ENCODE measurements around the gene PDE4A. TPM values are rescaled to one million over a fixed set of nuclear protein-coding genes. Genes with fewer than 3 reads are reported as not detected.
"Not testable (repeated sequence)": the region's sequence is repeated elsewhere in the genome, so short reads cannot be mapped to it uniquely, and the experiment has no call there.

The PDE4A gene
- polyA plus RNA-seq, 4 donors = 2.0 to 3.8 (median 2.6) TPM

DNA sequence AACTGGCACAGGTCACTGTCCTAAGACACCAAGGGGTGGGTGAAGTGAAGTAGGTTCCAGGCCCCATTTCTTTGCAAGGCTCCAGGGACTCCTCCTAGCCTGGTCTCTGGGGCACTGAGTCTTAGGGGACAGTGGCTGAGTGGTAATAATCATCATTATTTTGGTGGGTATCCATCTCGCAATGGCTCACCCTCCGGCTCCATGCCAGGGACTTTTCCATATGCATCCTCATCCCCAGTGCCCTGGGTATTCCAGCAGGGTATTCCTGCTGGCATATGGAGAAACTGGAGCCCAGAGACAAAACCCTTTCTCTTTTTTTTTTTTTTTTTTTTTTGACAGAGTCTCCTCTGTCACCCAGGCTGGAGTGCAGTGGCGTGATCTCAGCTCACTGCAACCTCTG, 2.5 kb downstream of the PDE4A start:
- DNase-seq (ENCODE audit: low read depth in 4 of 4, low spot score in 2 of 4) = no peak

DNA sequence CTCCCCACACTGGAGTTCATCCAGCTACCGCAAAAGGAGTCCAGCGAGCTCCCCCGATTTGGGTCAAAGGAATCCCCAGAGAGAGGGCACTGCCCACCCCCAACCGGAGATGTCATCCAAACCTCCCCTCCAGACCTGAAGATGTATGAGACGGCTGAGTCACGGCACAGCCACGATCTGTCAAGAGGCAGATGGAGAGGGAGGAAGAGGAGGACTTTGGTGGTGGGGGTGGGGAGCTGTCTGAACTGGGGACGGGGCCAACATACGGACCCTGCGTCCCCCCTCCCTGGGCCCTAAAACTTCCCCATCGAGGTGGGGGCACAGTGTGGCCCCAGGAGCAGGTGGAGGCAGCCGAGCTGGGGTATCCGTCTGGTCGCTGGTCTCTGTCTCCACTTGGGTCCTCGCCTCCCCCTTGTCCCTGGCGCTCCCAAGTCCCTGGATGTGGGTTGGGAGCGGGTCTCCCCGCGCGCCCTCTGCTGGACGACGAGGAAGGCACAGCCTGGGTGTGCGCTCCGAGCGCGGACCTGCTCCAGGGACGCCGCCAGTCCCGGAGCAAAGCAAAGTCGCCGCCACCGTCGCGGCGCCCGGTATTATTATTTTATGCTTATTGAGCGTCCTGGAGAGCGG, 3.8 kb downstream of the PDE4A start:
- DNase-seq (ENCODE audit: low read depth in 4 of 4, low spot score in 2 of 4) = peak in 1 of 4 donors; percentile 41

DNA sequence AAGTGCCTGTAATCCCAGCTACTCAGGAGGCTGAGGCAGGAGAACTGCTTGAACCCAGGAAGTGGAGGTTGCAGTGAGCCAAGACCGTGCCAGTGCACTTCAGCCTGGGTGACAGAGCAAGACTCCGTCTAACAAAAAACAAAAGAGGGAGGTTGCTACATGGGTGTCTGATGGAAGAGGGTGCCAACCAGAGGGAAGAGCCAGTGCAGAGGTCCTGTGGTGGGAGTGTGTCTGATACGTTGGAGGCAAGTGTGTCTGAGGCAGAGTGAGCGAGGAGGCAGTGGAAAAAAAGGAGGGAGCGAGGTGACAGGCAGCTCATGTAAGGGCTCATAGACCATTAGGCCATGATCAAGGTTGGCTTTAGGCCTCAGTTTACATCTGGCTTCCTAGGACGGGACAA, 6.8 kb downstream of the PDE4A start:
- no peak for DNase-seq (ENCODE audit: low read depth in 4 of 4, low spot score in 2 of 4)

DNA sequence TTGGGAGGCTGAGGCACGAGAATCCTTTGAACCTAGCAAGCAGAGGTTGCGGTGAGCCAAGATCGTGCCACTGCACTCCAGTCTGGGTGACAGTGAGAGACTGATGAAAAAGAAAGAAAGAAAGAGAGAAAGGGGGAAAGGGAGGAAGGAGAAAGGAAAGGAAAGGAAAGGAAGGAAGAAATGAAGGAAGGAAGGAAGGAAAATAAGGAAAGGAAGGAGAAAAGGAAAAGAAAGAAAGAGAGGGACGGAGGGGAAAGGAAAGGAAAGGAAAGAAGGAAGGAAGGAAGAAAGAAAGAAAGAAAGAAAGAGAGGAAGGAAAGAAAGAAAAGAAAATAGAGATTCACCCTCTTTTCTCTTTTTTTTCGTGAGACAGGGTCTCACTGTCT, 8.7 kb downstream of the PDE4A start:
- no peak for DNase-seq (ENCODE audit: low read depth in 4 of 4, low spot score in 2 of 4)

DNA sequence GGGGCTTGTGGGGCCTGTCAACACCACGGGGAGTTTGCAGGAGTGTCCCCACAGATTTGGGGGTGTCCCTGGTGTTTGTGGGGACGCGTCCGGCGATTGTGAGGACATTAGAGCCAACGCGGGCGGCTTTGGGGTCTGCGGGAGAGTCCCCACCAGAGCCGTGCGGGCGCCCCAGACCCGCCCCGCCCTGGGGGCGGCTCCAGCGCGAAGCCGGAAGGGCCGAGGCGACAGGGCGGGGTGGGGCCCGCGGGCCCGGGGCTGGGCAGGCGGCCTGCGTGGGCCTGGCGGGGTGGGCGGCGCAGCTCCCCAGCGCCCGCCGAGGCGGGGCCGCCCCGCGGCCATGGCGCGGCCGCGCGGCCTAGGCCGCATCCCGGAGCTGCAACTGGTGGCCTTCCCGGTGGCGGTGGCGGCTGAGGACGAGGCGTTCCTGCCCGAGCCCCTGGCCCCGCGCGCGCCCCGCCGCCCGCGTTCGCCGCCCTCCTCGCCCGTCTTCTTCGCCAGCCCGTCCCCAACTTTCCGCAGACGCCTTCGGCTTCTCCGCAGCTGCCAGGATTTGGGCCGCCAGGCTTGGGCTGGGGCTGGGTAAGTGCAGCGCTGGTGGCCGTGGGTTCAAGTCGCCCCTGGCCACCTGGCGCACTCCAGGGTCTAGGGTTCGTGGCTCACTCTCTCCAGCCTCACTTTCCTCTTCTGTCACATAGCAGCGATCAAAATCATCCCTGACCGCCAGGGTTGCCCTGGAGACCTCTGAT, 10.3 kb downstream of the PDE4A start:
- no peak for DNase-seq (ENCODE audit: low read depth in 4 of 4, low spot score in 2 of 4)

DNA sequence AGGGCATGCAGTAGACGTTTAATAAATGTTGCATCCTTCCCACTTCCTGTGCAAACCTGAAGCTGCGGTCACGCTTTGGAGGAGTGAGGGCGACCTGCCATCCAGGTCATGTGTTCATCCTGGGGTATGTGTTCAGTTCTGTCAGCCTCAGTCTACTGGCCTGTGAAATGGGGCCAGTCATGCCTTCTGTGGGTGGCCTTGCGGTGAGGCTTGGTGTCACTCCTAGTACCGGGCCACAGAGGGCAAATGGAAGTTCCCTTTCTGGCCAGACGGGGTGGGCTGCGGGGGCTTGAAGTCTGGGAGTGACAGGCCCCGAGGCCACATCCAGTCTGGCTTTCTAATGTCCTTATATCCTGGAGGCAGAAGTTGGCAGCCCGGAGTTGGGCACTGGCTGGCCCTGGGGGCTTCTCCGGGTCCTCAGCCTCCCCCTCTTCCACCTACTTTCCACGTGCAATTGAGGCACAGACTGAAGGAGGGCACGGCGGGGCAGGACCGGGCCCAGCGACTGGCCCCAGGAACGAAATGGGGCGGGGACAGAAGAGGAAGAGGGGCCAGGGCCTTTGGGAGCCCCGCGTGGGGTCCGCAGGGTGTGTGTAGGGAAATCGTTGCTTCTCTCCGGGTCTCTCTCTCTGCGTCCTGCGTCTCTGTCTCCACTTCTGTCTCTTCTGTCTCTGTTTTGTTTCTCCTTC, 11.1 kb downstream of the PDE4A start:
- no peak for DNase-seq (ENCODE audit: low read depth in 4 of 4, low spot score in 2 of 4)

DNA sequence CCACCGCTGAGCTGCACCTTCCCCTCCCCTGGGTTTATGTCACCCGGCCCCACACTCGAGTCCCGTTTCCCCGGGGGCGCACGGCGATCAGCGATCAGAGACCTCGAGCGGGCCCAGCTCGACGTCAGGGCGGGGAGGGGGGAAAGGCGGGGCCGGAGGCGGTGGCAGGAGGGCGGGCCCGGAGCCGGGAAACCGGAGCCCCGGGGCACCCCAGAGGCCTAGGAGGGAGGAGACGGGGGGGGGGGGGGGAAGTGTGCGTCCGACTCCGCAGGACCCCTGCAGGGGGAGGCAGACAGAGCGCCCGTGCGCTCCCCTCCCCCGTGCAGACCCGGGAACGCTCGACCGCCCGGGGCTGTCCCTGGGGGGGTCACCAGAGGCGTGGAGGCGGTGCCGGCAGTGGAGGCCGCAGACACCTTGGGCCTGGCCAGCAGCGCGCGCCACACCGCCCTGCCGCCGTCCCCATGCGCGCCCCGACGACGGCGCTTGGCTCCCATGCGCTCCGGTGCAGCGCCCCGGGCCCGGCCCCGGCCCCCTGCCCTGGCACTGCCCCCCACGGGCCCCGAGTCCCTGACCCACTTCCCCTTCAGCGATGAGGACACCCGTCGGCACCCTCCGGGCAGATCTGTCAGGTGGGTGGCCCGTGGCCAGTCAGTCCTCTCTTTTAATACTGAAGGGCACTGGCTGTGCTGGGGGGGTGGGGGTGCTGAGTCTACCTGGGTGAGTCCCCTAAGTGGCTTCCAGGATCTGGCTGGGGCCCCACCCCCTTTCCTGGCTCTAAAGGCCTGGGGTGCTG, 11.8 kb downstream of the PDE4A start:
- no peak for DNase-seq (ENCODE audit: low read depth in 4 of 4, low spot score in 2 of 4)

DNA sequence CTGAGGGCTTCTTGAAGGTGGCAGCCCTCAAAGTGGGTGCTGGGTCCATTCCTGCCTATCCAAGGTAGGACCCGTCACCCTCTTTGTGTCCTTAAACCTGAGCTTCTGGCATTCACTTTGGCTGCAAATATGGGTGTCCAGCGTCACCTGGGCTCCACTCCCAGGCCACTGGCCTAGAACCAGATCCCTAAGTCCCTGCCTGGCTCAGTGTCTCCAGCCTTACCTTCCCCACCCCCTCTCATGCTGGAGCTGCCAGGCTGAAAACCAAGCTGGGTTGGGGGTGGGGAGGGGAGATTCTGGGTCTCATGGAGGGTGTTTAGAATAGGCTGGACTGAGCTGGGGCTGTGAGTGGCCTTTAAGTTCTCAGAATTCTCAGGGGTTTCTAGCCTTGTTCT, 12.4 kb downstream of the PDE4A start:
- DNase-seq (ENCODE audit: low read depth in 4 of 4, low spot score in 2 of 4) = no peak

DNA sequence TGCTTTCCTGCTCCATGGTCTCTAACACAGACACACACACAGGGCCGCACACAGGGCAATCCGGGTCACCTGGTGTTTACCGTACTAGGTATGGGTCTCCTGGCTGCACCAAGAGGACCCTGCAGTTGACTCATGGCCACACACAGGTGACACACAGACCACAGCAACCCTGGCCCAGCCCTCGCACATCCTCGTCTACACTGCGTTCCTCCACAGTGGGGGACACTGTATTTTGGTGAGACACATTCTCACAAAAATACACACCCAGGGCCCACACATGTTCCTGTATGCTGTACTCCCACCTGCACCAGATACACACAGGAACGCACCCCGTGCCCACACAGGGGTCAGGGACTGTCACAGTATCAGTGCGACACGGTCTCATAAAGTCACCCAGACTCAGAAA, 12.8 kb downstream of the PDE4A start:
- no peak for DNase-seq (ENCODE audit: low read depth in 4 of 4, low spot score in 2 of 4)

DNA sequence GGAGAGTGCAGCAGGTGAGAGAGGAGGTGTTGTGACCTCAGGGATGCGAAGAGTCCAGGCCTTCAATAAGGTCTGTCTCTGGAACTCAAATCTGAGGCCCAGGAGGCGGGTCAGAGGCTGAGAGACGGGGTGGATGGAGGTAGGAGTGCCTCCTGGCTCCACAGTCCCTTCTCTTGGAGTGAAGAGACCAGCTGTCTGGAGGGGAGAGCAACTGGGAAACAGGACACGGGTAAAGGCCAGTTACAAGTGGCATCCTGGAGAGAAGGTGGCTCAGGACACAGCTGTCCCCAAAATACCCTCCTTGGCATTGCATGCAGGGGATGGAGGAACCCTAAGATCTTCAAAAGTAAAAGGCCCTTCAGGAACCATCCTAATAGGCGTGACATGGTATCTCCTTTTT, 19.2 kb downstream of the PDE4A start:
- no peak for DNase-seq (ENCODE audit: low read depth in 4 of 4, low spot score in 2 of 4)

DNA sequence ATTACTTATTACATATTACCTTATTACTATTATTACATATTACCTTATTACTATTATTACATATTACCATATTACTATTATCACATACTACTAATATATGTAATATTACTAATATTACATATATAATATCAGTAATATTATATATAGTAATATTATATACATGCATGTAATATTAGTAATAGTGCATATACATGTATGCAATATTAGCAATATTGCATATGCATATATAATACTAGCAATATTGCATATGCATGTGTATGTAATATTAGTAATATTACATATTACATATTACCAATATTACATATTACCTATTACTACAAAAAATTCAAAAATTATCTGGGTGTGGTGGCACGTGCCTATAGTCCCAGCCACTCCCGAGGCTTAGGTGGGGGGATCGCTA, 22.4 kb downstream of the PDE4A start:
- DNase-seq (ENCODE audit: low read depth in 4 of 4, low spot score in 2 of 4) = no peak

DNA sequence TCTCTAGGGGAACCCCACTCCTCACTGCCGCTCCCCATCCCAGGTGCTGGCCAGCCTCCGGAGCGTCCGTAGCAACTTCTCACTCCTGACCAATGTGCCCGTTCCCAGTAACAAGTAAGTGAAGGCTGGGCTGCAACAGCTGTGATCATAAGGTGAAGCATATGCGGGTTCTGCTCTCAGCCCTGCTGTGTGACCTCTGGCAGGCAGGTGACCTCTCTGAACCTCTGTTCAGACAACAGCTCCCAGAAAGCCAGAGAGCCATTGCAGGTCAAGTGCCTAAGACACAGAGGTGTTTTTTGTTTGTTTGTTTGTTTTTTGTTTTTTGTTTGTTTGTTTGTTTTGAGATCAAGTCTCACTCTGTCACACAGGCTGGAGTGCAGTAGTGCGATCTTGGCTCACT, 28.7 kb downstream of the PDE4A start:
- no peak for DNase-seq (ENCODE audit: low read depth in 4 of 4, low spot score in 2 of 4)

DNA sequence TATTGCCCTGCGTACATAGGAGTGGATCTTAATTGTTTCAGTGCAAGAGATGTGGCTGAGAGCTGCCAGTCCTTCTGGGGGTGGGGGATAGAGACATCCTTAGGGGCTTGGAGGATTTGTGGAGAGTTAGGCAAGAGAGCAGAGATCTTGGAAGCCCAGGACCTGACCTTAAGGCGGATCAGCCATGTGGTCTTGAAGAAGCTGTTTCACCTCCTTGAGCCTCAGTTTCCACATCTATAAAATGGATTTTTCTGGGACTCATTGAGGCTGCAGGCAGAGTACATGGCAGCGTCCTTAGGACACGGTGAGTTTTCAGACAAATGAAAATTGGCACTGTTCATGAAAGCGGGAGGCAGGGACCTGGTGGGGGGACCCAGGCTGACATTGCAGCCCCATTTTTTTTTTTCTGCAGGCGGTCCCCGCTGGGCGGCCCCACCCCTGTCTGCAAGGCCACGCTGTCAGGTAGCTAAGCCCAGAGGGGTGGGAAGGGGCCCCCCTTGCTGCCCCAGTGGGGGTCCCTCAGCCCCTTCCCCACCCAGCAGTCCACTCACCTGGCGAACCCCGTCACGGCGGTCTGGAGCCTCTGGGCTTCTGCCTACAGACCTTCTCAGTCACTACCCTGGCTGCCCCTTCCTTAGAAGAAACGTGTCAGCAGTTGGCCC, 30.0 kb downstream of the PDE4A start:
- no peak for DNase-seq (ENCODE audit: low read depth in 4 of 4, low spot score in 2 of 4)

DNA sequence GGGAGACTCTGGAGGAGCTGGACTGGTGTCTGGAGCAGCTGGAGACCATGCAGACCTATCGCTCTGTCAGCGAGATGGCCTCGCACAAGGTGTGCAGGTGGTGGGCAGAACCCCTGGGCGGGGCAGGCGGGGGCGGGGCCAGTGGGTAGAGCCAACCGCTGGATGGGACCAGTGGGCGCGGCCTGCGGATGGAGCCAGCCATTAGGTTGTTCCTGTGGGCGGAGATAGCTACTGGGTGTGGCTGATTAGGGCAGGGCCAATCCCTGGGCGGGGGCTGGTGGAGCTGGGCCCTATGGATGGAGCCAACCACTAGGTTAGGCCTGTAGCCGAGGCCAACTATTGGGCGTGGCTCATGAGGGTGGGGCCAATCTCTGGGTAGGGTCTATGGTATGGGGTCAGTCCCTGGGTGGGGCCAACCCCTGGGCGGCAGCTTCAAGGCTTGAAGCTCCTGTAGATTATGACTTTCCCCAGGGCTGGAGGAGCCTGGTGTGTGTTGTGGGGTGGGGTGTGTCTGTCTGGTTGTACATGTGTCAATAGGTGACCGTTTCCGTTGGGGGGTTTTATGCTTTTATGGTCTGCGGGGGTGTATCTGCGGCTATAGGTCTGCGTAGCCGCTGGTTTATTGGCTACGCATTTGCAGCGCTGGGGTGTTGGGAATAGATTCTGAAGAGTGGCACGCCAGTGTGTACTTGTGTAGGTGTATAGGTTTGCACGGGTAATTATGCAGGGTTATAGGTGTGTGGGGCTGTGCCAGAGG, 30.7 kb downstream of the PDE4A start:
- DNase-seq (ENCODE audit: low read depth in 4 of 4, low spot score in 2 of 4) = no peak

DNA sequence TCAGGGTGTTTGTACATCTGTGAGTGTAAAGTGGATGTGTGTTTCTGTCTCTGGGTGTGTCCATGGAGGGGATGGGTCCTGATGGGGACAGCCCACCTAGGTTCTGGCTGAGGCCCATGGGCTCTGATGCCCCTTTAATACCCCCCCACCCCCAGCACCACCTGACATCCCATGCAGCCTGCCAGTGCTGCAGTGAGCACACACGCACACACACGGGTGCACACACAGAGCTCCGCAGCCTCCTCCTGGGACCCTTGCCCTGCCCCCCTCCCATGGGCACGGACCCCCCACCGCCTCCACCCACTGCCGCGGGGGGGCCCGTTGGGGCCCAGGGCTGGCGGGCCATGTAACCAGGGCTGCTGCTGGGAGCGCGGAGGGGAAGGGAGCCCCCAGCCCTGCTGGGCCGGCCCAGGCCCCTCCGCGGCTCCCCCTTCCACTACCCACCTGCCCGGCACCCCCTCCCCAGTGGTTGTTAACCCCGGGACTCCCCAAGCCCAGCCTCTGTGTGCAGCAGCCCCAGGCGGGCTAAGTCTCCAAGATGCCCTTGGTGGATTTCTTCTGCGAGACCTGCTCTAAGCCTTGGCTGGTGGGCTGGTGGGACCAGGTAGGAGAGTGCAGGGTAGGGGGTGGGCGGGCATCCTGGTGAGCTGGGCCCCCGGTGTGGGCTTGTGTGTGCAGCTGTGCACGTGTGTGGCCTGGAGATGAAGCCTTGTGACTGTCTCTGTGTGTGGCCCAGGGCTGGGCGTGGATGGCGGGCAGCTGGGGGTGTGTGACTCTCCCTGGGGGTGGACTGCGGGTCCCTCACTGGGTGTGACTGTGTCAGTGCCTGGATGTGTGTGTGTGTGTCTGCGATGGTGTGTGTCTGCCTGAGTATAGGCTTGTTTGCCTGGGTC, 32.6 kb downstream of the PDE4A start:
- no peak for DNase-seq (ENCODE audit: low read depth in 4 of 4, low spot score in 2 of 4)

DNA sequence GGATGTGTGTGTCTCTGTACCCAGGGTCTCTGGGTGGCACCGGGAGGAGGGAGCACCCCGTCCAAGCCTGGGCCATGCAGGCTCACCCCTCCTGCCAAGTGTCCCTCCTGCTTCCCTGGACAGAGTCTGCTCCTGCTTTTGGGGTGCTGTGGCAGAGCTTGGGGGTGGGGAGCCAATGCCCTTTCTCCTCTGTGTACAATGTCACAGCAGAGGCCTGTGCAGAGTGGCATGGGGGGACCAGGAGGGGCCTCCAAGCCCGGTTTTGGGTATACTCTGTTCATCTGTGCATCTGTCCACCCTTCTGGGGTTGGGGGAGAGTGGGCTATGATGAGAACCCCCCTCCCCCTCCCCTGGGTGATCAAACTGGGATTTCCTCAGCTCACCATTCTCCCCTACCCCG, 33.5 kb downstream of the PDE4A start:
- no peak for DNase-seq (ENCODE audit: low read depth in 4 of 4, low spot score in 2 of 4)

DNA sequence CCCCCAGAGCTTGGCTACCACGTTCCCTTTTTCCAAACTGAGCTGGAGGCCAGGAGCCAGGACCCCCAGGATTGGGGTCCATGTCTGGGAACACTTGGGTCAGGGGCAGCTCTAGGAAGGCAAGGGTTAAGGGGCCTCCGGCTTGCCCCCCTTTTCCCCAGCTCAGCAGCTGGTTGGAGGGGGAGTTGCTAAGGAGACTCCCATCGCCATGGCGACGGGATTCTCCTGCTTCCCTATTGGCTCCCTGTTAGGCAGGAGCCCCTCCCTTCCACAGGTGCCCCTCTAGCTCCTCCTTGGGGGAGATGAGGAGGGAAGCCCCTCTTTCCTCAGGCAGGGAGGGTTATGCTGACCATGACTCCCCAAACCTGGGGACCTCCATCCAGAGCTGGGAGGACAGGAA, 33.9 kb downstream of the PDE4A start:
- DNase-seq (ENCODE audit: low read depth in 4 of 4, low spot score in 2 of 4) = no peak

DNA sequence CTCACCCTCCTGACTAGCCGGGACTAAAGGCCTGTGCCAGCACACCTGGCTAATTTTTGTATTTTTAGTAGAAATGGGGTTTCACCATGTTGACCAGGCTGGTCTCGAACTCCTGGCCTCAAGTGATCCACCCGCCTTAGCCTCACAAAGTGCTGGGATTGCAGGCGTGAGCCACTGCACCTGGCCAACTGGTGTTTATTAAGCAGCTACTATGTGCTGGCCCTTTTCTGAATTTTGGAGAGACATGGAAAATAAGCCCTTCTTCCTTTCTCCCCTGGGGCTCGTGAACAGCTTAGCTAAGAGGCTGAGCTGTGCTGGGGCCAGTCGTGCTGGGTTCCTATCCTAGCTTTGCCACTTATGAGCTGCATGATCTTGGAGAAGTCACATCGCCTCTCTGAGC, 38.4 kb downstream of the PDE4A start:
- DNase-seq (ENCODE audit: low read depth in 4 of 4, low spot score in 2 of 4) = not testable (repeated sequence)

DNA sequence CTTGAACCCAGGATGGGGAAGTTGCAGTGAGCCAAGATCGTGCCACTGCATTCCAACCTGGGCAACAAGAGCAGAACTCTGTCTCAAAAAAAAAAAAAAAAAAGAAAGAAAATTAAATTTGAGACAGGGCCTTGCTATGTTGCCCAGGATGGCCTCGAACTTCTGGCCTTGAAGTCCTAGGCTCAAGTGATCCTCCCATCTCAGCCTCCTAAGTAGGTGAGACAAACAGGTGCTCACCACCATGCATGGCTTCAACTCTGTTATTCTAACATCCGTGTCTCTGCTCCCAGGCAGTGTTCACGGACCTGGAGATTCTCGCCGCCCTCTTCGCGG, 40.3 kb downstream of the PDE4A start:
- DNase-seq (ENCODE audit: low read depth in 4 of 4, low spot score in 2 of 4) = no peak

Measured in left renal cortex interstitium (tissue), 4 donors.